HepG2 (cell line): ENCODE measurements around the gene PRPF38A. TPM values are rescaled to one million over a fixed set of nuclear protein-coding genes. Genes with fewer than 3 reads are reported as not detected.
A peak's percentile ranks its signal among the peaks of the same experiment; 100 is the strongest.

ENCODE experiments used
- ADNP ChIP-seq: sonication (generic); formaldehyde crosslinking; IDR thresholded peaks from 2 replicates; pipeline ENCODE4 v1.4.0; 2020; ENCODE audit warnings: missing genetic modification reagents
- CC2D1A ChIP-seq: sonication (generic); formaldehyde crosslinking; IDR thresholded peaks from 2 replicates; pipeline ENCODE4 v1.8.1; 2023; ENCODE audit warnings: mild to moderate bottlenecking, missing genetic modification reagents
- GMEB2 ChIP-seq: IDR thresholded peaks from 2 replicates; pipeline ENCODE4 v1.6.1; 2016; ENCODE audit warnings: missing biosample characterization, missing genetic modification reagents, low read depth
- GRHL1 ChIP-seq: sonication (generic); formaldehyde crosslinking; conservative IDR thresholded peaks from 2 replicates; pipeline ENCODE4 v1.8.0; 2022; ENCODE audit warnings: missing genetic modification reagents
- HINFP ChIP-seq: sonication (generic); formaldehyde crosslinking; IDR thresholded peaks from 2 replicates; pipeline ENCODE4 v1.4.0; 2020; ENCODE audit warnings: low read depth, mild to moderate bottlenecking, missing genetic modification reagents
- KAT2B ChIP-seq: fragments of 150-350 bp; IDR thresholded peaks from 2 replicates; pipeline ENCODE4 v1.6.1; 2014; ENCODE audit warnings: low read depth, low read length, borderline replicate concordance
- MED8 ChIP-seq: sonication (generic); formaldehyde crosslinking; IDR thresholded peaks from 2 replicates; pipeline ENCODE4 v1.8.1; 2023; ENCODE audit warnings: mild to moderate bottlenecking, missing genetic modification reagents; ENCODE audit not compliant: insufficient replicate concordance
- MIER2 ChIP-seq: IDR thresholded peaks from 2 replicates; pipeline ENCODE4 v1.6.1; 2016; ENCODE audit warnings: missing biosample characterization, missing genetic modification reagents
- MIXL1 ChIP-seq: IDR thresholded peaks from 2 replicates; pipeline ENCODE4 v1.6.1; 2016
- MLLT10 ChIP-seq: sonication (generic); formaldehyde crosslinking; IDR thresholded peaks from 2 replicates; pipeline ENCODE4 v1.4.0; 2020; ENCODE audit warnings: missing genetic modification reagents
- TCF7L2 ChIP-seq: IDR thresholded peaks from 2 replicates; pipeline ENCODE4 v1.6.1; 2011; ENCODE audit warnings: mild to moderate bottlenecking, low read depth, low read length, moderate library complexity
- TFDP1 ChIP-seq: IDR thresholded peaks from 2 replicates; pipeline ENCODE4 v1.6.1; 2016; ENCODE audit warnings: missing compliant biosample characterization, missing genetic modification reagents, borderline replicate concordance
- ZBTB38 ChIP-seq: sonication (generic); formaldehyde crosslinking; IDR thresholded peaks from 2 replicates; pipeline ENCODE4 v1.5.1; 2020; ENCODE audit warnings: mild to moderate bottlenecking, missing genetic modification reagents
- ZFX ChIP-seq: sonication (generic); formaldehyde crosslinking; IDR thresholded peaks from 2 replicates; pipeline ENCODE4 v1.4.0; 2020; ENCODE audit warnings: mild to moderate bottlenecking, low read depth, missing genetic modification reagents, moderate library complexity
- ZMAT5 ChIP-seq: sonication (generic); formaldehyde crosslinking; IDR thresholded peaks from 2 replicates; pipeline ENCODE4 v1.5.0; 2020; ENCODE audit warnings: mild to moderate bottlenecking, low read depth, missing genetic modification reagents, borderline replicate concordance
- ZNF10 ChIP-seq: sonication (generic); formaldehyde crosslinking; IDR thresholded peaks from 2 replicates; pipeline ENCODE4 v1.4.0; 2020; ENCODE audit warnings: mild to moderate bottlenecking, low read depth, missing genetic modification reagents, borderline replicate concordance
- ZNF101 ChIP-seq: sonication (generic); formaldehyde crosslinking; IDR thresholded peaks from 2 replicates; pipeline ENCODE4 v1.4.0; 2020; ENCODE audit warnings: mild to moderate bottlenecking, low read depth, missing genetic modification reagents, borderline replicate concordance
- ZNF317 ChIP-seq: sonication (generic); formaldehyde crosslinking; IDR thresholded peaks from 2 replicates; pipeline ENCODE4 v1.5.0; 2020; ENCODE audit warnings: mild to moderate bottlenecking, missing genetic modification reagents
- ZNF580 ChIP-seq: IDR thresholded peaks from 2 replicates; pipeline ENCODE4 v1.6.1; 2016; ENCODE audit warnings: low read depth, borderline replicate concordance
- ZNF660 ChIP-seq: sonication (generic); formaldehyde crosslinking; IDR thresholded peaks from 2 replicates; pipeline ENCODE4 v1.5.1; 2020; ENCODE audit warnings: mild to moderate bottlenecking, low read depth, missing genetic modification reagents, borderline replicate concordance
- ZNF83 ChIP-seq: sonication (generic); formaldehyde crosslinking; IDR thresholded peaks from 2 replicates; pipeline ENCODE4 v1.4.0; 2020; ENCODE audit warnings: missing genetic modification reagents, mild to moderate bottlenecking, borderline replicate concordance
- ZSCAN22 ChIP-seq: sonication (generic); formaldehyde crosslinking; IDR thresholded peaks from 2 replicates; pipeline ENCODE4 v1.4.0; 2020; ENCODE audit warnings: mild to moderate bottlenecking, missing genetic modification reagents
- polyA plus RNA-seq, 8 experiments: library from polyadenylated mRNA; depleted of rRNA in 3 of 8; stranded (reverse) in 7 of 8; unstranded in 1 of 8; fragments of >200 nt; fragmentation: Illumina TruSeq in 4 of 8; extraction: Trizol in 4 of 8; gene quantifications; 2 replicates each; pipeline versions ENCODE4 v1.2.1 to v1.2.3, GENCODE V29; 2011 to 2016; ENCODE audit warnings: low read depth in 4 of 8, missing spikeins in 1 of 8, mixed read lengths in 1 of 8; ENCODE audit not compliant: insufficient read depth in 1 of 8
- total RNA-seq, 5 experiments: library from RNA; depleted of rRNA; stranded (reverse); fragments of >200 nt; fragmentation: Illumina TruSeq; extraction: Trizol; gene quantifications; 2 replicates each; pipeline ENCODE4 v1.2.3, GENCODE V29; 2016; ENCODE audit warnings: low read depth in 1 of 5

The PRPF38A gene
- total and polyA plus RNA-seq, 2 of the 13 experiments (the other 11 are each of a cell fraction or from before 2014, with no cell fraction given): 18.3 to 45.5 TPM

- TF ChIP-seq ZMAT5 (CRISPR knock-in tag): no peak
- TF ChIP-seq GRHL1: no peak
- TF ChIP-seq ZNF83 (CRISPR knock-in tag): peak; percentile 81; the same call in 1 of the 2 replicates
- TF ChIP-seq ADNP (CRISPR knock-in tag): no peak
- peak; percentile 45; the same call in 1 of the 2 replicates for TF ChIP-seq MIXL1 (CRISPR knock-in tag)
- peak; percentile 69; the same call in 1 of the 2 replicates for TF ChIP-seq ZNF580 (CRISPR knock-in tag)
- TF ChIP-seq ZNF101 (CRISPR knock-in tag): no peak
- TF ChIP-seq MLLT10 (CRISPR knock-in tag): no peak
- no peak for TF ChIP-seq ZNF10 (CRISPR knock-in tag)
- peak; percentile 65; the same call in 1 of the 2 replicates for TF ChIP-seq GMEB2 (CRISPR knock-in tag)
- TF ChIP-seq MED8: no peak
- peak; percentile 89 for TF ChIP-seq TFDP1 (CRISPR knock-in tag)
- TF ChIP-seq ZSCAN22 (CRISPR knock-in tag): no peak
- TF ChIP-seq MIER2 (CRISPR knock-in tag): peak; percentile 21; the same call in 1 of the 2 replicates
- no peak for TF ChIP-seq KAT2B
- peak; percentile 27; the same call in 1 of the 2 replicates for TF ChIP-seq HINFP (CRISPR knock-in tag)
- peak; percentile 65 for TF ChIP-seq ZFX (CRISPR knock-in tag)
- TF ChIP-seq CC2D1A (CRISPR knock-in tag): peak; percentile 80; the same call in 1 of the 2 replicates
- TF ChIP-seq ZNF660 (CRISPR knock-in tag): no peak
- TF ChIP-seq ZNF317 (CRISPR knock-in tag): peak; percentile 75
- TF ChIP-seq ZBTB38: peak; percentile 70; the same call in 1 of the 2 replicates
- no peak for TF ChIP-seq TCF7L2
Measured at GRCh38 chr1:52404116-52404974, at the start of gene PRPF38A, which contains the start of gene ORC1 (continued).
